Activated naive CD4-positive, alpha-beta T cell treated with anti-CD3 and anti-CD28 coated beads, Interleukin-2, amount 50 U/mL, for 72 hours (primary cell): ENCODE measurements around the gene PABPN1. TPM values are rescaled to one million over a fixed set of nuclear protein-coding genes. Genes with fewer than 3 reads are reported as not detected.

Experiments
- ATAC-seq, 2 donors: fragments of 150-1000 bp; cut with Tn5 transposase; 2 replicates each; pipeline ENCODE4 v1.10.0; 2021; ENCODE audit warnings: mild to moderate bottlenecking in 2 of 2, moderate library complexity in 2 of 2
- DNase-seq, 2 donors: peaks; one replicate each; pipeline ENCODE4 v3.0.0; 2021 to 2022; ENCODE audit warnings: low spot score in 2 of 2
- H3K27ac Mint-ChIP-seq, 2 donors: one replicate each; pipeline ENCODE4 v1.8.0; 2022; ENCODE audit warnings: mild to moderate bottlenecking in 2 of 2, mixed read lengths in 2 of 2
- H3K36me3 Mint-ChIP-seq, 2 donors: one replicate each; pipeline ENCODE4 v1.8.0; 2022; ENCODE audit warnings: mixed read lengths in 2 of 2
- H3K9me3 Mint-ChIP-seq, 2 donors: one replicate each; pipeline ENCODE4 v1.8.0; 2022; ENCODE audit warnings: mixed read lengths in 2 of 2
- total RNA-seq, 2 donors: library from RNA; stranded (reverse); gene quantifications; one replicate each; pipeline ENCODE4 v1.2.3, GENCODE V29; 2022

The PABPN1 gene
- total RNA-seq, 2 donors from 2014 or later, result 232 to 242 TPM

- no peak overlapping the region for H3K27ac Mint-ChIP-seq
- DNase-seq (no peak), ATAC-seq (no peak)
- H3K9me3 Mint-ChIP-seq, result no peaks in the 10 kb centered on the region
- H3K36me3 Mint-ChIP-seq, result no peaks in the 10 kb centered on the region
These were observed 39.2 kb downstream of the PABPN1 start for GRCh38 chr14:23360496-23360895.

GRCh38 chr14:23361320-23361719, 40.1 kb downstream of the PABPN1 start:
- Mint-ChIP-seq H3K36me3 (no peaks in the 10 kb centered on the region), H3K9me3 (no peaks in the 10 kb centered on the region), H3K27ac (no peak overlapping the region)
- no peak for DNase-seq
- peak in 1 of 2 donors; percentile 88 for ATAC-seq

GRCh38 chr14:23361763-23362162, 40.5 kb downstream of the PABPN1 start:
- no peaks in the 10 kb centered on the region for H3K9me3 Mint-ChIP-seq
- H3K36me3 Mint-ChIP-seq, result no peaks in the 10 kb centered on the region
- no peak overlapping the region for H3K27ac Mint-ChIP-seq
- no peak for DNase-seq
- no peak for ATAC-seq

GRCh38 chr14:23362200-23362599, 40.9 kb downstream of the PABPN1 start:
- Mint-ChIP-seq H3K27ac (no peak overlapping the region), H3K9me3 (no peaks in the 10 kb centered on the region), H3K36me3 (no peaks in the 10 kb centered on the region)
- DNase-seq (no peak), ATAC-seq (no peak)

DNA sequence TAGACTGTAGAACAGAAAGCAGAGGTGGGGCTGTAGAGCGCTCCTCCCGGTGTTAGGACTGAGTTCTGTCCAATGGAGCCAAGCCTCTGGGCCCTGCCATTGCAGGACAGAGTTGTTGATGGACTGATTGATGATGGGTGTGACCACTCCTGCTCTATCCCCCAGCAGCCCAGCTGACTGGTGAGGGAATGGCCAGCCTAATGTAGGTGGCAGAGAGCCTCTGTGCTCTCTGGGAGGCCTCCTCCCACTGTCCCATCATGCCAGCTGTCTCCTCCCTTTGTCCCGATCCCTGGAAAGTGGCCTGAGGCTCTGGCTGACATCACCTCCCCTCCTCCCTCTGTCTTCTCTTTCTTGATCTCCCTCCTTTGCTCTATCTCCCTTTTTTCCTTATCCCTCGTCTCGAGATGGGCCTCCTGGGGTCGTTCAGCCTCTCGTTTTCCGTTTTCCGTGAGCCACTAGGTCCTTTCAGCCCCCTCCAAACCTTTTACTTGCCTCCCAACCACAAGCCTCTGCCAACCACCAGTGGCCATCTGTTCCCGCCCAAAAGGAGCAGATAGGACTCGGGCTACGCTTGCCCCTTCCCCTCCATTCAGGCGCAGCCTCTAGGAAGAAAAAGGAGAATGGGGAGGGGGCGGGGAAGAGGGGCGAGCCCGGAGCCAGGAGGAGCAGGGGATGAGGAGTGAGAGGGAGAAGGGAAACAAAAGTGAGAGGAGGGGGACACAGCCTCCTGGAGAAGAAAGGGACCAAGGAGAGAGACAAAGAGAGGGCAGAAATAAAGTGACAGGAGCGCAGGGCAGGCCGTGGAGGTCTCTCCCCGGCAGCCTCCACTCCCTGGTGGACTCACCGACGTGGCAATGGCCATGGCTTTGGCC, 43.1 kb downstream of the PABPN1 start:
- H3K27ac Mint-ChIP-seq, result no peak overlapping the region
- no peak for ATAC-seq
- no peaks in the 10 kb centered on the region for H3K36me3 Mint-ChIP-seq
- DNase-seq, result no peak
- no peaks in the 10 kb centered on the region for H3K9me3 Mint-ChIP-seq

- H3K36me3 Mint-ChIP-seq, result no peaks in the 10 kb centered on the region
- no peak for ATAC-seq
- H3K27ac Mint-ChIP-seq, result no peak within 1 kb of the TSS
- DNase-seq, result no peak
- no peaks in the 10 kb centered on the region for H3K9me3 Mint-ChIP-seq
These were observed 43.9 kb downstream of the PABPN1 start, which contains the start of gene EFS for GRCh38 chr14:23365036-23365731. EFS (minus strand) TSS chr14:23365172; CDS start chr14:23365025, 147 bp downstream.

DNA sequence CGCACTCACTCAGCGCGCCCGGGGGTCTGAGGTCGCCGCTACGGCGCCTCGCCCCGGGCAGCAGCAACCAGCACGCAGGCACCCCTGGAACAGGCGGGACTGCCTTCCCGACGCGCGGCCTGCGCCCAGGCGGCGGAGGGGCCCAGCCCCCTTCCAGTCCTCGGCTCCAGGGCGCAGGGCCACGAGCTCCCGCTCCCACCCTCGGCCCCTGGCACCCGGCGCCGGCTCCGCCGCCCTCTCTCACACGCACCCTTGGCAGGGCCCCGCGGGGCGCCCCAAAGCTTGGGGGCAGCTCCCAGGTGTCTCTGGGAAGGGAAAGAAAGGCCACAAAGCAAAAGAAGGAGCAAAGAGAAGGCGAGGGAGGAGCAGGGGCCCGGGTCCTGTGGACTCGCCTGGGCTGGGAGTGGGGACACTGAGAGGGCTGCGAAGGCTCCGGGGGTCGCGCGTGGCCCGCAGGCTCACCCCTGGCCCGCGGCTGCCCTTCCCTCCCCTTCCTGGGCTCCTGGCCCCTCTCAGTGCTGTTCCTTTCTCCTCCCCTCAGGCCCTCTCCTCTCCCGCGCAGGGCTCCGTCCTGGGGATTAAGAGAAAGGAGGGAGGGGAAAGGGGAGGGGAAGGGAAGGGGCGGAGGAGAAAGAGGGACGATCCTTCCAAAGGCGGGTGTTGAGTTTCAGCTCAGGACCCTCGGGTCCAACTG, 44.6 kb downstream of the PABPN1 start:
- no peak for DNase-seq
- H3K36me3 Mint-ChIP-seq, result no peaks in the 10 kb centered on the region
- H3K9me3 Mint-ChIP-seq, result no peaks in the 10 kb centered on the region
- H3K27ac Mint-ChIP-seq, result no peak overlapping the region
- no peak for ATAC-seq

- DNase-seq (no peak), ATAC-seq (no peak)
- H3K36me3 Mint-ChIP-seq, result no peaks in the 10 kb centered on the region
- no peak overlapping the region for H3K27ac Mint-ChIP-seq
- H3K9me3 Mint-ChIP-seq, result no peaks in the 10 kb centered on the region
These were observed 45.2 kb downstream of the PABPN1 start for GRCh38 chr14:23366426-23366921.

DNA sequence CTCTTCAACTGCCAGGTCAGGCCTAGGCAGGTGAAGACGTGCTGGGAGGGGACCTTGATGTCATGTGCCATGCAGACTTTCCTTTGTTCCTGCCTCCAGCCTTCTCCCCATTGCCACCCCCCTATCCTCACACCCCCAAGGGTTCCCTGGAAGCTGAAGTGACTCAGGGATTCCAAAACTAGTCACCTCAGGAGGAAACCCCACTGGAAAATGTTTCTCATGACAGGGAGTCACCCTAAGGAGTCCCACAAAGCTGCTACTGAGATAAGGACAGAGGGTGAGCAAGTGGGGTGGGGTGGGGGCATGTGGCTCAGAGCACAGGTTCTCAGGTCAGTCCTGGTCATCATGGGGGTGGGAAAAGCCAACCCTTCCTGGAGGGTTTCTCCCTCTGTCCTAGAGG, 49.0 kb downstream of the PABPN1 start:
- no peaks in the 10 kb centered on the region for H3K9me3 Mint-ChIP-seq
- H3K27ac Mint-ChIP-seq, result no peak overlapping the region
- no peaks in the 10 kb centered on the region for H3K36me3 Mint-ChIP-seq
- ATAC-seq, result peak in 1 of 2 donors; percentile 20
- no peak for DNase-seq

- no peak for ATAC-seq
- H3K27ac Mint-ChIP-seq, result no peak overlapping the region
- DNase-seq, result no peak
- no peaks in the 10 kb centered on the region for H3K36me3 Mint-ChIP-seq
- H3K9me3 Mint-ChIP-seq, result no peaks in the 10 kb centered on the region
These were observed 50.6 kb downstream of the PABPN1 start for GRCh38 chr14:23371865-23372264.

- DNase-seq, result no peak
- no peak for ATAC-seq
- Mint-ChIP-seq H3K9me3 (no peaks in the 10 kb centered on the region), H3K27ac (no peak within 1 kb of the TSS), H3K36me3 (no peaks in the 10 kb centered on the region)
These were observed 51.3 kb downstream of the PABPN1 start, which contains the start of gene IL25 for GRCh38 chr14:23372509-23372908. IL25 (plus strand) TSS chr14:23372809.

- no peak overlapping the region for H3K27ac Mint-ChIP-seq
- H3K9me3 Mint-ChIP-seq, result no peaks in the 10 kb centered on the region
- no peaks in the 10 kb centered on the region for H3K36me3 Mint-ChIP-seq
- DNase-seq, result no peak
- no peak for ATAC-seq
These were observed 51.8 kb downstream of the PABPN1 start for GRCh38 chr14:23373041-23373440.

Other genes starting within 250 kb of the PABPN1 start
- 100 to 1,000 TPM; 187 to 191 TPM for gene ACIN1, start 226.3 kb upstream of the PABPN1 start, total RNA-seq
- 10 to 100 TPM; 36.5 to 49.1 TPM for gene C14orf119, start 226.0 kb upstream of the PABPN1 start, total RNA-seq
- not detected for gene CIROP, start 216.5 kb upstream of the PABPN1 start, total RNA-seq
- gene CEBPE, start 202.2 kb upstream of the PABPN1 start, total RNA-seq, result under 1 TPM; 0.34 to 0.41 TPM
- gene SLC7A8, start 137.8 kb upstream of the PABPN1 start, total RNA-seq, result 1 to 10 TPM; 1.2 to 1.9 TPM
- gene RNF212B, start 83.5 kb upstream of the PABPN1 start, total RNA-seq, result not detected
- gene HOMEZ, start 35.3 kb upstream of the PABPN1 start, total RNA-seq, result 10 to 100 TPM in 1 of 2 donors, 1 to 10 TPM in 1; 6.4 to 15.1 TPM
- gene PPP1R3E, start 18.6 kb upstream of the PABPN1 start, total RNA-seq, result 10 to 100 TPM; 26.6 to 49.8 TPM
- 1 to 10 TPM; 1.7 to 2.3 TPM for gene BCL2L2, start 14.6 kb upstream of the PABPN1 start, total RNA-seq
- gene SLC22A17, start 31.4 kb downstream of the PABPN1 start, total RNA-seq, result 1 to 10 TPM; 7.4 to 8.8 TPM
- under 1 TPM in 1 of 2 donors, not detected in 1; 0.10 TPM for gene EFS, start 43.7 kb downstream of the PABPN1 start, total RNA-seq
- not detected for gene IL25, start 51.4 kb downstream of the PABPN1 start, total RNA-seq
- gene CMTM5, start 55.6 kb downstream of the PABPN1 start, total RNA-seq, result not detected
- under 1 TPM in 1 of 2 donors, not detected in 1; 0.60 TPM for gene MYH6, start 86.8 kb downstream of the PABPN1 start, total RNA-seq
- gene MYH7, start 114.2 kb downstream of the PABPN1 start, total RNA-seq, result not detected
- gene NGDN, start 148.2 kb downstream of the PABPN1 start, total RNA-seq, result 10 to 100 TPM; 54.2 to 58.3 TPM
- gene ZFHX2, start 230.3 kb downstream of the PABPN1 start, total RNA-seq, result 1 to 10 TPM; 1.1 to 2.5 TPM
- 1 to 10 TPM; 5.9 to 6.5 TPM for gene THTPA, start 234.8 kb downstream of the PABPN1 start, total RNA-seq
- 100 to 1,000 TPM; 193 to 370 TPM for gene AP1G2, start 246.3 kb downstream of the PABPN1 start, total RNA-seq